SU-DHL-6 (cell line): ENCODE results near the gene NANOG.

ENCODE experiments used
- H2AFZ ChIP-seq: fragments of 200-600 bp; sonication (generic); 2 replicates; pipeline ENCODE4 v1.6.1; 2014; ENCODE audit warnings: low read depth, mild to moderate bottlenecking, moderate library complexity, mixed read lengths, antibody characterized with exemption, low read length; ENCODE audit not compliant: severe bottlenecking
- H3F3A ChIP-seq: fragments of 200-600 bp; shearing (Covaris generic); 2 replicates; pipeline ENCODE4 v1.6.0; 2016; ENCODE audit warnings: antibody characterized with exemption, mild to moderate bottlenecking; ENCODE audit not compliant: insufficient read depth
- H3K27ac ChIP-seq: fragments of 200-600 bp; sonication (generic); 2 replicates; pipeline ENCODE4 v1.5.1; 2016; ENCODE audit warnings: low read depth, mild to moderate bottlenecking, low read length, moderate library complexity, mixed read lengths
- H3K27me3 ChIP-seq: fragments of 200-600 bp; sonication (generic), shearing (Covaris generic); 2 replicates; pipeline ENCODE4 v1.6.0; 2014; ENCODE audit warnings: mild to moderate bottlenecking, low read length
- H3K36me3 ChIP-seq: fragments of 200-600 bp; sonication (generic); 2 replicates; pipeline ENCODE4 v1.6.1; 2014; ENCODE audit warnings: mild to moderate bottlenecking, low read length, mixed read lengths
- H3K4me2 ChIP-seq: fragments of 300-600, 200-600 bp; shearing (Covaris generic), sonication (generic); 2 replicates; pipeline ENCODE4 v1.6.0; 2014; ENCODE audit warnings: low read length, low read depth, mild to moderate bottlenecking; ENCODE audit not compliant: poor library complexity, severe bottlenecking
- H3K4me3 ChIP-seq: fragments of 200-600 bp; sonication (generic); 2 replicates; pipeline ENCODE4 v1.5.1; 2014; ENCODE audit warnings: antibody characterized with exemption, low read length, mild to moderate bottlenecking, mixed read lengths; ENCODE audit not compliant: insufficient read depth, poor library complexity, severe bottlenecking
- H3K79me2 ChIP-seq: fragments of 200-600 bp; sonication (generic); 2 replicates; pipeline ENCODE4 v1.6.1; 2014; ENCODE audit warnings: mild to moderate bottlenecking, low read length, moderate library complexity; ENCODE audit not compliant: insufficient read depth
- H3K9ac ChIP-seq: fragments of 200-600 bp; sonication (generic); 2 replicates; pipeline ENCODE4 v1.7.0; 2014; ENCODE audit warnings: mild to moderate bottlenecking, low read length
- H3K9me2 ChIP-seq: fragments of 200-600 bp; sonication (generic); replicated peaks from 2 replicates; pipeline ENCODE4 v1.6.1; 2014; ENCODE audit warnings: low read length; ENCODE audit not compliant: insufficient read depth
- H3K9me3 ChIP-seq: fragments of 200-600 bp; sonication (generic); 2 replicates; pipeline ENCODE4 v1.6.1; 2014; ENCODE audit warnings: low read length, mixed read lengths; ENCODE audit not compliant: insufficient read depth
- H4K20me1 ChIP-seq: fragments of 200-600 bp; sonication (generic); 2 replicates; pipeline ENCODE4 v1.6.1; 2014; ENCODE audit warnings: low read depth, mild to moderate bottlenecking, antibody characterized with exemption, low read length, moderate library complexity, mixed read lengths
- EZH2phosphoT487 ChIP-seq: fragments of 200-600 bp; sonication (generic), shearing (Covaris generic); conservative IDR thresholded peaks from 2 replicates; pipeline ENCODE4 v1.6.1; 2018; ENCODE audit warnings: mild to moderate bottlenecking, antibody characterized with exemption, low read length, moderate library complexity, mixed read lengths
- TF ChIP-seq, protein P1 (sequence below): fragments of 200-600 bp; sonication (generic); IDR thresholded peaks from one replicate; pipeline ENCODE4 v1.5.1; 2017; ENCODE audit warnings: antibody characterized with exemption, mild to moderate bottlenecking, low read length, moderate library complexity; ENCODE audit not compliant: insufficient read depth, poor library complexity, severe bottlenecking

NANOG gene

DNA sequence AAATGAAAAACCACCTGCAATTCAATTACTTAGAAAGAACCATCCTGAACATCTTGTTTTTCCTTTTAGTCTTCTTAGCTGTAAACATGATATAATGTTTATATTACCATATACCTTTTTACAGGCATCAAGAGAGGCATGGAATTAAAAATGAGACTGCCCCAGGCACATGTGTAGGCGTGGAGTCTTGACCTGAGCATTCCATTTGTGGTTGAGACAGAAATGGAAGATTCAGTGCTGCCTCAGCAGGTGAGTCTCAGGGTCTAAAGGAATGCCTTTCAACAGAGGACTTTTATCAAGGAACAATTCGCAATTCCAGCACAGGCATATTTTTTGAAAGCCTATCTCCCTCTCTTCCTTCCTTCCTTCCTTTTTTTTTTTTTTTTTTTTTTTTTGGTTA, 32.2 kb upstream of the NANOG start:
- no peaks in the 10 kb centered on the region for H3F3A ChIP-seq
- TF ChIP-seq, protein P1, sequence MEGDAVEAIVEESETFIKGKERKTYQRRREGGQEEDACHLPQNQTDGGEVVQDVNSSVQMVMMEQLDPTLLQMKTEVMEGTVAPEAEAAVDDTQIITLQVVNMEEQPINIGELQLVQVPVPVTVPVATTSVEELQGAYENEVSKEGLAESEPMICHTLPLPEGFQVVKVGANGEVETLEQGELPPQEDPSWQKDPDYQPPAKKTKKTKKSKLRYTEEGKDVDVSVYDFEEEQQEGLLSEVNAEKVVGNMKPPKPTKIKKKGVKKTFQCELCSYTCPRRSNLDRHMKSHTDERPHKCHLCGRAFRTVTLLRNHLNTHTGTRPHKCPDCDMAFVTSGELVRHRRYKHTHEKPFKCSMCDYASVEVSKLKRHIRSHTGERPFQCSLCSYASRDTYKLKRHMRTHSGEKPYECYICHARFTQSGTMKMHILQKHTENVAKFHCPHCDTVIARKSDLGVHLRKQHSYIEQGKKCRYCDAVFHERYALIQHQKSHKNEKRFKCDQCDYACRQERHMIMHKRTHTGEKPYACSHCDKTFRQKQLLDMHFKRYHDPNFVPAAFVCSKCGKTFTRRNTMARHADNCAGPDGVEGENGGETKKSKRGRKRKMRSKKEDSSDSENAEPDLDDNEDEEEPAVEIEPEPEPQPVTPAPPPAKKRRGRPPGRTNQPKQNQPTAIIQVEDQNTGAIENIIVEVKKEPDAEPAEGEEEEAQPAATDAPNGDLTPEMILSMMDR = no peak
- TF ChIP-seq EZH2phosphoT487 = no peak
- no peaks in the 10 kb centered on the region for H3K79me2 ChIP-seq
- H3K9ac ChIP-seq = no peak overlapping the region
- no peak overlapping the region for H2AFZ ChIP-seq
- no peaks in the 10 kb centered on the region for H3K36me3 ChIP-seq
- H3K4me2 ChIP-seq = no peak overlapping the region
- H3K9me2 ChIP-seq = no peaks in the 10 kb centered on the region
- no peaks in the 10 kb centered on the region for H3K9me3 ChIP-seq
- H3K4me3 ChIP-seq = no peak overlapping the region
- H3K27me3 ChIP-seq = no peaks in the 10 kb centered on the region
- H4K20me1 ChIP-seq = no peaks in the 10 kb centered on the region
- H3K27ac ChIP-seq = no peak overlapping the region

DNA sequence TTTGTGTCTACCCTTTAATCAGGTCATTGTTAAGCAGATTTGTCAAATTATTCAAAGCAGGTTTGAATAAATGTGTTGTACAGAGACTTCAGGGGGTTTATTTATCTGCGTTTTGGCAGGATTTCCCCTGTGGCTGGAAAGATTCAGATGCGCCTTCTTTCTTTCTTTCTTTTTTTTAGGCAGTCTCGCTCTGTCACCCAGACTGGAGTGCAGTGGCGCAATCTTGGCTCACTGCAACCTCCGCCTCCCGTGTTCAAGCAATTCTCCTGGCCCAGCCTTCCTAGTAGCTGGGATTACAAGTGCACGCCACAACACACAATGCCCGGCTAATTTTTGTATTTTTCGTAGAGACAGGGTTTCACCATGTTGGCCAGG, 30.4 kb upstream of the NANOG start:
- H2AFZ ChIP-seq = no peak overlapping the region
- H3K4me2 ChIP-seq = no peak overlapping the region
- H3K27ac ChIP-seq = no peak overlapping the region
- no peaks in the 10 kb centered on the region for H3F3A ChIP-seq
- no peaks in the 10 kb centered on the region for H3K9me2 ChIP-seq
- H3K9me3 ChIP-seq = no peaks in the 10 kb centered on the region
- H3K79me2 ChIP-seq = no peaks in the 10 kb centered on the region
- no peak overlapping the region for H3K9ac ChIP-seq
- H4K20me1 ChIP-seq = no peaks in the 10 kb centered on the region
- no peak for TF ChIP-seq EZH2phosphoT487
- TF ChIP-seq, protein P1 = no peak
- no peaks in the 10 kb centered on the region for H3K36me3 ChIP-seq
- no peak overlapping the region for H3K4me3 ChIP-seq
- no peaks in the 10 kb centered on the region for H3K27me3 ChIP-seq

DNA sequence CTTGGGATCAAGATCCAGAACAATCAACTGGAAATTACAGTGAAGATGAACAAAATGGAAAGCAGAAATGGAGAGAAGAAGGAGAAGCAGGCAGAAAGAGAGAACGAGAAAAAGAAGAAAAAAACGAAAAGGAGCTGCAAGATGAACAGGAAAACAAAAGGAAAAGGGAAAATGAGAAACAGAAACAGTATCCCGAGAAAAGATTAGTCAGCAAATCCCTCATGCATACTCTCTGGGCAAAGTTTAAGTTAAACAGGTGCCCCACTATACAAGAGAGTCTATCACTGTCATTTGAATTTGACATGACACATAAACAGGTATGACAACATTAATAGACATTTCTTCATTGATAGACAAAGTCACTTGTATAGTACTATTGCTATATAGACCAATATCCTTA, 19.2 kb upstream of the NANOG start:
- Histone ChIP-seq H3K4me2 (no peak overlapping the region), H3F3A (no peaks in the 10 kb centered on the region), H3K9me3 (no peaks in the 10 kb centered on the region), H3K9me2 (no peaks in the 10 kb centered on the region), H3K79me2 (no peaks in the 10 kb centered on the region), H4K20me1 (no peaks in the 10 kb centered on the region), H3K9ac (no peak overlapping the region), H3K4me3 (no peak overlapping the region), H2AFZ (no peak overlapping the region), H3K27ac (no peak overlapping the region), H3K36me3 (no peaks in the 10 kb centered on the region), H3K27me3 (no peaks in the 10 kb centered on the region)
- TF ChIP-seq, protein P1 = no peak
- no peak for TF ChIP-seq EZH2phosphoT487

DNA sequence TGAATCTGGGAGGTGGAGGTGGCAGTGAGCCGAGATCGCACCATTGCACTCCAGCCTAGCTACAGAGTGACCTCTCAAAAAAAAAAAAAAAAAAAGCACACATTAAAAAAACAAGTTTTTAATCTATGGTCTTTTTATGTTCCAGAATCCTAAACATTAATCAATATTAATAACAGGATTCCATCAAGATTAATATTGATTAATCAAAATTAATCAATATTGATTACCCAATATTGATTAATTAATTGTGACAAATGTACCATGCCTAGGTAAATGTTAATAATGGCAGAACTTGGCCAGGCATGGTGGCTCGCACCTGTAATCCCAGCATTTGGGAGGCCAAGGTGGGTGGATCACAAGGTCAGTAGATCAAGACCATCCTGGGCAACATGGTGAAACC, 7.9 kb upstream of the NANOG start:
- no peaks in the 10 kb centered on the region for H3K9me2 ChIP-seq
- TF ChIP-seq, protein P1 = no peak
- no peak for TF ChIP-seq EZH2phosphoT487
- no peaks in the 10 kb centered on the region for H3K36me3 ChIP-seq
- no peak overlapping the region for H2AFZ ChIP-seq
- H3K9ac ChIP-seq = no peak overlapping the region
- no peaks in the 10 kb centered on the region for H3K27me3 ChIP-seq
- H3F3A ChIP-seq = no peaks in the 10 kb centered on the region
- H4K20me1 ChIP-seq = no peaks in the 10 kb centered on the region
- H3K27ac ChIP-seq = no peak overlapping the region
- H3K4me2 ChIP-seq = no peak overlapping the region
- no peaks in the 10 kb centered on the region for H3K9me3 ChIP-seq
- H3K79me2 ChIP-seq = no peaks in the 10 kb centered on the region
- H3K4me3 ChIP-seq = no peak overlapping the region
